A204.1 (cell line): ENCODE data around the gene ZDHHC11B.
"Not testable (repeated sequence)": the region's sequence is repeated elsewhere in the genome, so short reads cannot be mapped to it uniquely, and the experiment has no call there.

ENCODE experiments used
- FAIRE-seq: peaks from 2 replicates; lab custom pipeline; 2012; peaks lifted over from hg19 to GRCh38; lab: Jason Lieb, UNC

ZDHHC11B gene

GRCh38 chr5:752532-753115 is 31.9 kb downstream of the ZDHHC11B start:
- not testable (repeated sequence) for FAIRE-seq

GRCh38 chr5:751992-752391 is 32.5 kb downstream of the ZDHHC11B start:
- FAIRE-seq: not testable (repeated sequence)

- FAIRE-seq: no peak
Measured at GRCh38 chr5:751496-751895, 33.0 kb downstream of the ZDHHC11B start.

- FAIRE-seq: not testable (repeated sequence)
Measured at GRCh38 chr5:750226-750625, 34.3 kb downstream of the ZDHHC11B start.

GRCh38 chr5:749101-749670 is 35.3 kb downstream of the ZDHHC11B start:
- no peak for FAIRE-seq

GRCh38 chr5:748011-748980 is 36.2 kb downstream of the ZDHHC11B start:
- FAIRE-seq: not testable (repeated sequence)

GRCh38 chr5:747303-747844 is 37.2 kb downstream of the ZDHHC11B start:
- not testable (repeated sequence) for FAIRE-seq

GRCh38 chr5:746258-746761 is 38.2 kb downstream of the ZDHHC11B start:
- FAIRE-seq: no peak

- not testable (repeated sequence) for FAIRE-seq
Measured at GRCh38 chr5:745272-746142, 39.0 kb downstream of the ZDHHC11B start.

- not testable (repeated sequence) for FAIRE-seq
Measured at GRCh38 chr5:743696-744404, 40.7 kb downstream of the ZDHHC11B start.

GRCh38 chr5:742276-742675 is 42.3 kb downstream of the ZDHHC11B start:
- not testable (repeated sequence) for FAIRE-seq

- FAIRE-seq: not testable (repeated sequence)
Measured at GRCh38 chr5:734145-734544, 50.4 kb downstream of the ZDHHC11B start.

GRCh38 chr5:732754-733454 is 51.6 kb downstream of the ZDHHC11B start:
- not testable (repeated sequence) for FAIRE-seq

GRCh38 chr5:729225-729624 is 55.3 kb downstream of the ZDHHC11B start:
- not testable (repeated sequence) for FAIRE-seq

- not testable (repeated sequence) for FAIRE-seq
Measured at GRCh38 chr5:727087-727486, 57.4 kb downstream of the ZDHHC11B start.

GRCh38 chr5:723865-724264 is 60.7 kb downstream of the ZDHHC11B start:
- FAIRE-seq: not testable (repeated sequence)

- not testable (repeated sequence) for FAIRE-seq
Measured at GRCh38 chr5:723309-723708, 61.2 kb downstream of the ZDHHC11B start.

GRCh38 chr5:719379-719778 is 65.2 kb downstream of the ZDHHC11B start:
- FAIRE-seq: not testable (repeated sequence)

GRCh38 chr5:717143-717542 is 67.4 kb downstream of the ZDHHC11B start:
- no peak for FAIRE-seq

- not testable (repeated sequence) for FAIRE-seq
Measured at GRCh38 chr5:716740-717139, 67.8 kb downstream of the ZDHHC11B start.
